Activated naive CD4-positive, alpha-beta T cell treated with anti-CD3 and anti-CD28 coated beads for 36 hours (primary cell): Measurements from ENCODE around the gene RAB3A. TPM values are rescaled to one million over a fixed set of nuclear protein-coding genes. Genes with fewer than 3 reads are reported as not detected.

ENCODE experiments used
- CTCF ChIA-PET: fragments of 350-600 bp; sonication (Branson Sonifier 250); formaldehyde crosslinking; loops from one replicate; lab custom pipeline; 2021; ENCODE audit warnings: antibody characterized with exemption; lab: Charles Lee
- DNase-seq: peaks from one replicate; pipeline ENCODE4 v3.0.0-alpha.2; 2020
- H3K27ac Mint-ChIP-seq: one replicate; pipeline ENCODE4 v1.8.0; 2021; ENCODE audit warnings: mild to moderate bottlenecking, mixed read lengths
- H3K27me3 Mint-ChIP-seq: one replicate; pipeline ENCODE4 v1.8.0; 2021; ENCODE audit warnings: low read depth, mixed read lengths
- H3K36me3 Mint-ChIP-seq: one replicate; pipeline ENCODE4 v1.8.0; 2021; ENCODE audit warnings: low read depth, mixed read lengths
- H3K4me1 Mint-ChIP-seq: one replicate; pipeline ENCODE4 v1.8.0; 2021; ENCODE audit warnings: low read depth, mixed read lengths
- H3K4me3 Mint-ChIP-seq: one replicate; pipeline ENCODE4 v1.8.0; 2021; ENCODE audit warnings: mild to moderate bottlenecking, moderate library complexity, mixed read lengths
- H3K9me3 Mint-ChIP-seq: one replicate; pipeline ENCODE4 v1.8.0; 2021; ENCODE audit warnings: mixed read lengths
- intact Hi-C: fragments of 100-400 bp; cut with micrococcal nuclease; formaldehyde crosslinking; loops from one replicate; pipeline ENCODE4 v1.15.1; 2023
- total RNA-seq, 2 experiments: library from RNA; stranded (reverse); gene quantifications; one replicate each; pipeline ENCODE4 v1.2.3, GENCODE V29; 2021

RAB3A gene
- total RNA-seq, 2 experiments from 2014 or later = 3.8 to 6.0 TPM

GRCh38 chr19:18230941-18231734 lies 27.3 kb upstream of the RAB3A start:
- H3K9me3 Mint-ChIP-seq = peaks cover 2% of the 10 kb centered on the region
- H3K4me1 Mint-ChIP-seq = peaks cover 9% of the 10 kb centered on the region
- H3K36me3 Mint-ChIP-seq = no peaks in the 10 kb centered on the region
- no peak overlapping the region for H3K4me3 Mint-ChIP-seq
- no peak overlapping the region for H3K27ac Mint-ChIP-seq
- DNase-seq = no peak
- intact Hi-C loops = no loop called here
- peaks cover 68% of the 10 kb centered on the region for H3K27me3 Mint-ChIP-seq
- CTCF ChIA-PET = interaction anchor here (0.6 to 1.4 kb wide), 5 partner anchors 21 to 97 kb away, joined by 3 to 5 read pairs (median 4); no protein-coding TSS in a partner anchor

- Mint-ChIP-seq H3K27ac (no peak overlapping the region), H3K36me3 (no peaks in the 10 kb centered on the region), H3K4me1 (peaks cover 21% of the 10 kb centered on the region), H3K9me3 (peaks cover 2% of the 10 kb centered on the region), H3K4me3 (no peak overlapping the region), H3K27me3 (peaks cover 71% of the 10 kb centered on the region)
- no peak for DNase-seq
- CTCF ChIA-PET = interaction anchor here (0.6 to 1.2 kb wide), 2 partner anchors 22 to 50 kb away, joined by 5 read pairs; no protein-coding TSS in a partner anchor
- intact Hi-C loops = no loop called here
These were observed 26.1 kb upstream of the RAB3A start for GRCh38 chr19:18229915-18230314.

- Mint-ChIP-seq H3K36me3 (no peaks in the 10 kb centered on the region), H3K27ac (no peak overlapping the region), H3K4me3 (no peak overlapping the region), H3K27me3 (peaks cover 73% of the 10 kb centered on the region), H3K9me3 (peaks cover 2% of the 10 kb centered on the region), H3K4me1 (peaks cover 25% of the 10 kb centered on the region)
- no peak for DNase-seq
- CTCF ChIA-PET = no interaction called here
- intact Hi-C loops = no loop called here
These were observed 25.6 kb upstream of the RAB3A start for GRCh38 chr19:18229474-18229873.

- H3K9me3 Mint-ChIP-seq = no peaks in the 10 kb centered on the region
- no peaks in the 10 kb centered on the region for H3K36me3 Mint-ChIP-seq
- CTCF ChIA-PET = interaction anchor here (1.1 kb wide), 1 partner anchor 51 kb away, joined by 3 read pairs; no protein-coding TSS in a partner anchor
- no peak for DNase-seq
- H3K27me3 Mint-ChIP-seq = peaks cover 68% of the 10 kb centered on the region
- intact Hi-C loops = no loop called here
- H3K27ac Mint-ChIP-seq = no peak overlapping the region
- H3K4me3 Mint-ChIP-seq = no peak overlapping the region
- peaks cover 28% of the 10 kb centered on the region for H3K4me1 Mint-ChIP-seq
These were observed 24.0 kb upstream of the RAB3A start for GRCh38 chr19:18227781-18228271.

GRCh38 chr19:18226956-18227780 lies 23.3 kb upstream of the RAB3A start:
- Mint-ChIP-seq H3K27me3 (peaks cover 62% of the 10 kb centered on the region), H3K9me3 (no peaks in the 10 kb centered on the region), H3K27ac (no peak overlapping the region), H3K36me3 (no peaks in the 10 kb centered on the region), H3K4me3 (no peak overlapping the region), H3K4me1 (peaks cover 25% of the 10 kb centered on the region)
- CTCF ChIA-PET = no interaction called here
- no peak for DNase-seq
- intact Hi-C loops = no loop called here

GRCh38 chr19:18225702-18226468 lies 22.0 kb upstream of the RAB3A start, which contains the start of gene PDE4C:
Gene PDE4C, minus strand, starts transcription at chr19:18226438. Its CDS starts 23 bp downstream, at chr19:18226415.
- CTCF ChIA-PET = no interaction called here
- Mint-ChIP-seq H3K36me3 (no peaks in the 10 kb centered on the region), H3K9me3 (no peaks in the 10 kb centered on the region), H3K4me1 (peaks cover 27% of the 10 kb centered on the region), H3K4me3 (peak within 1 kb of the TSS; percentile 32), H3K27ac (no peak within 1 kb of the TSS), H3K27me3 (peaks cover 64% of the 10 kb centered on the region)
- intact Hi-C loops = loop anchor here (2.0 kb wide), 1 partner anchor 33 kb away; the partner anchor contains the start of gene MPV17L2
- DNase-seq = no peak

- intact Hi-C loops = loop anchor here (2.0 kb wide), 1 partner anchor 33 kb away; the partner anchor contains the start of gene MPV17L2
- peak overlapping the region; percentile 8 for H3K4me3 Mint-ChIP-seq
- CTCF ChIA-PET = interaction anchor here (1.4 kb wide), 1 partner anchor 103 kb away, joined by 7 read pairs; no protein-coding TSS in a partner anchor
These were observed 21.5 kb upstream of the RAB3A start for GRCh38 chr19:18225355-18225701.

GRCh38 chr19:18224525-18225354 lies 20.9 kb upstream of the RAB3A start:
- CTCF ChIA-PET = interaction anchor here (0.6 to 1.5 kb wide), 10 partner anchors 8 to 163 kb away, joined by 3 to 7 read pairs (median 4); partner anchors contain the start of gene MPV17L2
- Mint-ChIP-seq H3K27ac (no peak overlapping the region), H3K36me3 (no peaks in the 10 kb centered on the region), H3K4me3 (peak overlapping the region; percentile 76), H3K4me1 (peaks cover 27% of the 10 kb centered on the region), H3K27me3 (peaks cover 58% of the 10 kb centered on the region), H3K9me3 (no peaks in the 10 kb centered on the region)
- DNase-seq = peak; percentile 97
- intact Hi-C loops = loop anchor here (1.0 to 2.0 kb wide), 2 partner anchors 20 to 32 kb away; partner anchors contain the start of genes MPV17L2 and RAB3A

More at GRCh38 chr19:18225355-18225701, 21.5 kb upstream of the RAB3A start:
- DNase-seq = no peak
- Mint-ChIP-seq H3K27ac (no peak overlapping the region), H3K4me1 (peaks cover 27% of the 10 kb centered on the region), H3K9me3 (no peaks in the 10 kb centered on the region), H3K27me3 (peaks cover 62% of the 10 kb centered on the region), H3K36me3 (no peaks in the 10 kb centered on the region)

- H3K27ac Mint-ChIP-seq = no peak overlapping the region
- intact Hi-C loops = loop anchor here (1.0 to 2.0 kb wide), 2 partner anchors 20 to 31 kb away; partner anchors contain the start of genes MPV17L2 and RAB3A
These were observed 20.1 kb upstream of the RAB3A start for GRCh38 chr19:18223860-18224524.

More at GRCh38 chr19:18223860-18224524, 20.1 kb upstream of the RAB3A start:
- Mint-ChIP-seq H3K36me3 (no peaks in the 10 kb centered on the region), H3K9me3 (no peaks in the 10 kb centered on the region), H3K27me3 (peaks cover 54% of the 10 kb centered on the region), H3K4me3 (peak overlapping the region; percentile 76), H3K4me1 (peaks cover 27% of the 10 kb centered on the region)
- peak; percentile 29 for DNase-seq
- CTCF ChIA-PET = interaction anchor here (0.6 to 1.5 kb wide), 10 partner anchors 8 to 164 kb away, joined by 3 to 7 read pairs (median 4); partner anchors contain the start of gene MPV17L2
